ENCODE results near the gene TNRC18. TPM values are rescaled to one million over a fixed set of nuclear protein-coding genes. Genes with fewer than 3 reads are reported as not detected.

TNRC18 gene
- total RNA-seq, 2 donors from 2014 or later, result 32.0 to 53.6 TPM

- Histone ChIP-seq H3K36me3 (peaks cover 73% of the 10 kb centered on the region), H3K4me3 (no peak overlapping the region)
These were observed 79.8 kb downstream of the TNRC18 start for GRCh38 chr7:5343884-5344283.

GRCh38 chr7:5342631-5343030 lies 81.0 kb downstream of the TNRC18 start:
- Histone ChIP-seq H3K27ac (no peak overlapping the region), H3K36me3 (peaks cover 73% of the 10 kb centered on the region), H3K9me3 (peaks cover 13 to 27% of the 10 kb centered on the region in 2 donors)

More at GRCh38 chr7:5343884-5344283, 79.8 kb downstream of the TNRC18 start:
- no peaks in the 10 kb centered on the region for H3K27me3 ChIP-seq
- H3K4me1 ChIP-seq, result peaks cover 0 to under 1% of the 10 kb centered on the region in 2 donors
- no peak overlapping the region for H3K27ac ChIP-seq
- no peak for DNase-seq (ENCODE audit: low spot score)
- H3K9me3 ChIP-seq, result peaks cover 13 to 24% of the 10 kb centered on the region in 2 donors
- TF ChIP-seq CTCF (IDR thresholded peaks at IDR 0.05), result no peak

GRCh38 chr7:5339955-5340354 lies 83.7 kb downstream of the TNRC18 start:
- H3K4me1 ChIP-seq, result no peaks in the 10 kb centered on the region
- H3K27ac ChIP-seq, result no peak overlapping the region
- H3K36me3 ChIP-seq, result peaks cover 77% of the 10 kb centered on the region
- no peak overlapping the region for H3K4me3 ChIP-seq
- TF ChIP-seq CTCF (IDR thresholded peaks at IDR 0.05), result no peak
- peaks cover 13 to 43% of the 10 kb centered on the region in 2 donors for H3K9me3 ChIP-seq
- no peak for DNase-seq (ENCODE audit: low spot score)
- no peaks in the 10 kb centered on the region for H3K27me3 ChIP-seq

More at GRCh38 chr7:5342631-5343030, 81.0 kb downstream of the TNRC18 start:
- H3K27me3 ChIP-seq, result no peaks in the 10 kb centered on the region
- DNase-seq (ENCODE audit: low spot score), result no peak
- H3K4me3 ChIP-seq, result no peak overlapping the region
- H3K4me1 ChIP-seq, result no peaks in the 10 kb centered on the region
- TF ChIP-seq CTCF (IDR thresholded peaks at IDR 0.05), result no peak

- H3K36me3 ChIP-seq, result peaks cover 64% of the 10 kb centered on the region
- no peak for TF ChIP-seq CTCF (IDR thresholded peaks at IDR 0.05)
- no peak overlapping the region for H3K4me3 ChIP-seq
- H3K27me3 ChIP-seq, result no peaks in the 10 kb centered on the region
- peaks cover 0 to 25% of the 10 kb centered on the region in 2 donors for H3K9me3 ChIP-seq
- no peak for DNase-seq (ENCODE audit: low spot score)
- no peak overlapping the region for H3K27ac ChIP-seq
- no peaks in the 10 kb centered on the region for H3K4me1 ChIP-seq
These were observed 86.6 kb downstream of the TNRC18 start for GRCh38 chr7:5337047-5337446.

GRCh38 chr7:5334671-5335070 lies 89.0 kb downstream of the TNRC18 start:
- no peak for DNase-seq (ENCODE audit: low spot score)
- H3K27ac ChIP-seq, result no peak overlapping the region

More at GRCh38 chr7:5334671-5335070, 89.0 kb downstream of the TNRC18 start:
- no peaks in the 10 kb centered on the region for H3K27me3 ChIP-seq
- TF ChIP-seq CTCF (IDR thresholded peaks at IDR 0.05), result no peak
- H3K4me1 ChIP-seq, result no peaks in the 10 kb centered on the region
- peaks cover 0 to 21% of the 10 kb centered on the region in 2 donors for H3K9me3 ChIP-seq
- H3K4me3 ChIP-seq, result no peak overlapping the region
- peaks cover 61% of the 10 kb centered on the region for H3K36me3 ChIP-seq
